Peyer's patch (tissue), 4 donors: ENCODE results near the gene GAK. TPM values are rescaled to one million over a fixed set of nuclear protein-coding genes. Genes with fewer than 3 reads are reported as not detected.
A peak's percentile ranks its signal among the peaks of the same experiment; 100 is the strongest.
"Not testable (repeated sequence)": the region's sequence is repeated elsewhere in the genome, so short reads cannot be mapped to it uniquely, and the experiment has no call there.

Source experiments
- DNase-seq, 3 donors: peaks; one replicate each; pipeline ENCODE4 v3.0.0-alpha.2; 2017 to 2019
- H3K27ac ChIP-seq, 4 donors: fragments of 200-600 bp; sonication (generic); one replicate each; pipeline ENCODE4 v1.5.1; 2016 to 2019
- H3K27me3 ChIP-seq, 2 donors: fragments of 200-600 bp; sonication (generic); one replicate each; pipeline ENCODE4 v1.5.1; 2019
- H3K36me3 ChIP-seq, 3 donors: fragments of 200-600 bp; sonication (generic); one replicate each; pipeline ENCODE4 v1.5.1; 2016 to 2019
- H3K4me1 ChIP-seq, 4 donors: fragments of 200-600 bp; sonication (generic); one replicate each; pipeline ENCODE4 v1.5.1; 2016 to 2019
- H3K4me3 ChIP-seq, 4 donors: fragments of 200-600 bp; sonication (generic); 1 replicate in 3 of 4; 2 replicates in 1 of 4; pipeline ENCODE4 v1.5.1; 2016 to 2019; ENCODE audit warnings: mild to moderate bottlenecking in 1 of 4
- H3K9me3 ChIP-seq, 4 donors: fragments of 200-600 bp; sonication (generic); one replicate each; pipeline ENCODE4 v1.5.1; 2016 to 2019; ENCODE audit warnings: mild to moderate bottlenecking in 1 of 4
- POLR2A ChIP-seq, 2 donors: fragments of 450-650 bp; IDR thresholded peaks; one replicate each; pipeline ENCODE4 v1.5.1; 2017; ENCODE audit warnings: antibody characterized with exemption in 2 of 2, mild to moderate bottlenecking in 2 of 2, moderate library complexity in 2 of 2
- total RNA-seq, 4 donors: library from RNA; depleted of rRNA; stranded (reverse); fragments of >200 nt; gene quantifications; one replicate each; pipeline ENCODE4 v1.1.0, GENCODE V29; 2016
- TF ChIP-seq, protein P1 (sequence below), 6 experiments: fragments of 450-650 bp in 4 of 6; fragments of 200-600 bp in 2 of 6; sonication (generic) in 1 of 6; IDR thresholded peaks; one replicate each; pipeline ENCODE4 v1.5.1; 2017 to 2019; ENCODE audit warnings: antibody characterized with exemption in 6 of 6, mild to moderate bottlenecking in 3 of 6, moderate library complexity in 1 of 6

Gene GAK
- total RNA-seq, 4 donors from 2014 or later = 248 to 362 (median 351) TPM

DNA sequence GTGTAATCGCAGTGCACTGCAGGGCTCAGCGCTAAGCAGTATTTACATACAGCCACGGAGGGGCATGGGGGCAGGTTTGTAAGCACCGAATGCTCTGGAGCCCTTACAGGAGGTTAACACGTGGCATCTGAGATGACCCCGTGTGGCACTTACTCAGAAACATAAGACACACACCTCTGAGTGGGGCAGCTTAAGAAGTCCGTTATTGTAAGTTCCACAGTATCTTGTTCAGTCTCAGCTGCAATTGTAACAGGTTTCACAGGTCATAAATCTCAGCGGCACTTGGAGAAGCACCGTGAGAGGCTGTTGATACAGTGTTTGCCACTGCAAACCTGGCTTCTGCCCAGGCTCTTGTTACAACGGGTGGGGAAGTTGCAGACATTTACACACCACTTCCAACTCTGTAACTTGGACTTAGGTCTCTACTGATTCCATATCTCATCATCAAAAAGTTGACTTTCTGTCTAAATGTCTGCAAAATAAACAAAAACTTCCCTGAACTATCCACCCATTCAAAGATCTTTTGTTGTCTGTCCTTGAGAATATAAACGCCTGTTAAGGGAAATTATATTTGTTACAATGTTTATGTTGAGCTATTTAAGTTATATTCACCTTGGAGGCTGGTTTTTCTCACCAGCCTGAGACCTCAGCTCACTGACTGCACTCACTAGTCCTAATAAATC is 116.5 kb downstream of the GAK start:
- Histone ChIP-seq H3K9me3 (no peaks in the 10 kb centered on the region), H3K27ac (no peak overlapping the region), H3K27me3 (no peaks in the 10 kb centered on the region), H3K4me1 (peaks cover 0 to 3% (median 0%) of the 10 kb centered on the region in 4 donors), H3K4me3 (no peak overlapping the region), H3K36me3 (no peaks in the 10 kb centered on the region)
- DNase-seq = peak in 2 of 3 donors; percentile 48 to 49
- TF ChIP-seq, protein P1, sequence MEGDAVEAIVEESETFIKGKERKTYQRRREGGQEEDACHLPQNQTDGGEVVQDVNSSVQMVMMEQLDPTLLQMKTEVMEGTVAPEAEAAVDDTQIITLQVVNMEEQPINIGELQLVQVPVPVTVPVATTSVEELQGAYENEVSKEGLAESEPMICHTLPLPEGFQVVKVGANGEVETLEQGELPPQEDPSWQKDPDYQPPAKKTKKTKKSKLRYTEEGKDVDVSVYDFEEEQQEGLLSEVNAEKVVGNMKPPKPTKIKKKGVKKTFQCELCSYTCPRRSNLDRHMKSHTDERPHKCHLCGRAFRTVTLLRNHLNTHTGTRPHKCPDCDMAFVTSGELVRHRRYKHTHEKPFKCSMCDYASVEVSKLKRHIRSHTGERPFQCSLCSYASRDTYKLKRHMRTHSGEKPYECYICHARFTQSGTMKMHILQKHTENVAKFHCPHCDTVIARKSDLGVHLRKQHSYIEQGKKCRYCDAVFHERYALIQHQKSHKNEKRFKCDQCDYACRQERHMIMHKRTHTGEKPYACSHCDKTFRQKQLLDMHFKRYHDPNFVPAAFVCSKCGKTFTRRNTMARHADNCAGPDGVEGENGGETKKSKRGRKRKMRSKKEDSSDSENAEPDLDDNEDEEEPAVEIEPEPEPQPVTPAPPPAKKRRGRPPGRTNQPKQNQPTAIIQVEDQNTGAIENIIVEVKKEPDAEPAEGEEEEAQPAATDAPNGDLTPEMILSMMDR (IDR thresholded peaks at IDR 0.05) = no peak
- no peak for TF ChIP-seq POLR2A (IDR thresholded peaks at IDR 0.05)

DNA sequence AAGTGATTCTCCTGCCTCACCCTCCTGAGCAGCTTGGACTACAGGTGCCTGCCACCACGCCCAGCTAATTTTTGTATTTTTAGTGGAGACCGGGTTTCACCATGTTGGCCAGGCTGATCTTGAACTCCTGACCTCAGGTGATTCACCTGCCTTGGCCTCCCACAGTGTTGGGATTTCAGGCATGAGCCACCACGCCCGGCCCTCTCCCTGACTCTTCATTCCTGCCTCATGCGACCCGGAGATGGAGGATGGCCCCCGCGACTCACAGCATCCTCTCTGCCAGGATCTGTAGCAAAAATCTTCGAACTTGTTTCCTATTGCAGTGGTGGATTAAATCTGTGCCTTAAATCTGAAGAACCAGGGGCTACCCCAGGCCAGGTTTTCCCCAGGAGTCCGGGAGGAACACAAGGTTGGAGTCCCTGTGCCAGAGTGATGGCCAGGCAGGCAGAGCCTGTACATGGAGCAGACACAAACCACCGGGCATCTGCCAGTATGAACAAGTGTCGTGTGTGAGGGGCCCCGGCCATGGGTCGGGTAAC is 117.7 kb downstream of the GAK start:
- Histone ChIP-seq H3K4me1 (peaks cover 0 to 3% (median 0%) of the 10 kb centered on the region in 4 donors), H3K9me3 (no peaks in the 10 kb centered on the region), H3K36me3 (no peaks in the 10 kb centered on the region), H3K4me3 (no peak overlapping the region), H3K27ac (no peak overlapping the region), H3K27me3 (no peaks in the 10 kb centered on the region)
- DNase-seq = no peak
- TF ChIP-seq, protein P1 (IDR thresholded peaks at IDR 0.05) = no peak
- no peak for TF ChIP-seq POLR2A (IDR thresholded peaks at IDR 0.05)

DNA sequence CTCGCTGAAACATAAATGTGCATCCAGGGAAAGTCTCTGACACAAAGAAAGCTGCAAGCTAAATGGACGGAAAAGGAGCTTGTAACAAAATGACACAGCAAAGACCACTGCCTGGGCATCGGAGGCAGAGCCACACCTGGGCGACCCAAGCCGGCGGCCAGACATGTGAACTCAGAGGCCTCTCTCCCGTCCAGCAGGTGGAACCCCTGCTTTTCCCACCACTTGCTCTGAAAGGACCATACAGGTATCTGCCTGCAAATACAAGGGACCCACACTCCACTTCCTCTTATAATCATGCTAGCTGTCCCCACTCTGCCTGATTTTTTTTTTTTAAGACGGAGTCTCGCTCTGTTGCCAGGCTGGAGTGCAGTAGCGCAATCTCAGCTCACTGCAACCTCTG is 118.2 kb downstream of the GAK start:
- no peak overlapping the region for H3K4me3 ChIP-seq
- H3K4me1 ChIP-seq = peaks cover 0 to 3% (median 0%) of the 10 kb centered on the region in 4 donors
- TF ChIP-seq POLR2A (IDR thresholded peaks at IDR 0.05) = no peak
- TF ChIP-seq, protein P1 (IDR thresholded peaks at IDR 0.05) = no peak
- no peaks in the 10 kb centered on the region for H3K9me3 ChIP-seq
- no peaks in the 10 kb centered on the region for H3K36me3 ChIP-seq
- no peak for DNase-seq
- no peak overlapping the region for H3K27ac ChIP-seq
- no peaks in the 10 kb centered on the region for H3K27me3 ChIP-seq

DNA sequence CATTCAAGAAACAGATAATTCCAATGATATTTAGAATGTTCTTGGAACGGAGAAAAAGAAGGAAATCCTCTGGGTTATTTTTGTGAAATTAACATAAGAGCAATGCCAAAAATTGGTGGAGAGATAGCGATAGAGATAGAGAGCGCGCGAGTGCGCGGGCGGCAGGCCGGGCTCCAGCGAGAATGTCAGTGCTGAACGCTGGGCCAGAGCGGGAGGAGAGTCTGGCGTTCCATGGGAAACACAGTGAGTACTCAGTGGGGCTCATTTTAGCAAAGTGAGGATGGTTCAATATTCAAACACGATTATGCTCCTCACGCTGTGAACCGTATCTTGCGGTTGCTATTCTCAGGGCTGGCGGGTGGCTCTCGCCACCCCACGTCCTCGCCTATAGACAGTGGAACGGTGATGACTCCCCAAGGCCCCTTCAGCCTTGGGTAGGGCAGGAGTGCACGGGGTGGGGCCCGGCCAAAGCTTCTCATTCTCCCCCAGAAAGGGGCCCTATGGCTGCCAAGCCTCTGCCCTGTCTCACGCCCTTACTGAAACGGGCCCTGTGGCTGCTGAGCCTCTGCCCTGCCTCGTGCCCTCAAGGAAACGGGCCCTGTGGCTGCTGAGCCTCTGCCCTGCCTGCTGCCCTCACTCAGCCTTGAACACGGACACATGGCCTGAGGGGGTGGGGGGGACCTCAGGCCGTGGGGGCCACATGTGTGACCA is 123.1 kb downstream of the GAK start:
- Histone ChIP-seq H3K27ac (no peak overlapping the region), H3K4me1 (no peaks in the 10 kb centered on the region), H3K9me3 (no peaks in the 10 kb centered on the region), H3K36me3 (no peaks in the 10 kb centered on the region), H3K27me3 (no peaks in the 10 kb centered on the region), H3K4me3 (no peak overlapping the region)
- TF ChIP-seq POLR2A (IDR thresholded peaks at IDR 0.05) = no peak
- TF ChIP-seq, protein P1 (IDR thresholded peaks at IDR 0.05) = no peak
- no peak for DNase-seq

DNA sequence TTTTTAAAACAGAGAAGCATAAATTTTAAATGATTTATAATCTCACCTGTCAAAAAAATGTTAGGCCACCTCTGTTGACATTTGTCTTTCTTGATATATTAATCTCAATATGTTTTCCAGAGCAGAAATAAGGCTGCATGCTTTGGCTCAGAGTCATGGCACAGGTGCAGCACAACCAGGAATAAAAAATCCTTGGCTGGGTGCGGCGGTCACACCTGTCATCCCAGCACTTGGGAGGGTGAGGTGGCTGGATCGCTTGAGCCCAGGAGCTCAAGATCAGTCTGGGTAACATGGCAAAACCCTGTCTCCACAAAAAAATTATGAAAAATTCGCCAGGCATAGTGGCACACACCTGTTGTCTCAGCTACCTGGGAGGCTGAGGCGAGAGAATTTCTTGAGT is 124.3 kb downstream of the GAK start:
- TF ChIP-seq, protein P1 (IDR thresholded peaks at IDR 0.05) = no peak
- TF ChIP-seq POLR2A (IDR thresholded peaks at IDR 0.05) = no peak
- peak in 1 of 3 donors; percentile 50 for DNase-seq
- Histone ChIP-seq H3K36me3 (no peaks in the 10 kb centered on the region), H3K9me3 (no peaks in the 10 kb centered on the region), H3K27ac (no peak overlapping the region), H3K4me1 (no peaks in the 10 kb centered on the region), H3K4me3 (no peak overlapping the region), H3K27me3 (no peaks in the 10 kb centered on the region)

DNA sequence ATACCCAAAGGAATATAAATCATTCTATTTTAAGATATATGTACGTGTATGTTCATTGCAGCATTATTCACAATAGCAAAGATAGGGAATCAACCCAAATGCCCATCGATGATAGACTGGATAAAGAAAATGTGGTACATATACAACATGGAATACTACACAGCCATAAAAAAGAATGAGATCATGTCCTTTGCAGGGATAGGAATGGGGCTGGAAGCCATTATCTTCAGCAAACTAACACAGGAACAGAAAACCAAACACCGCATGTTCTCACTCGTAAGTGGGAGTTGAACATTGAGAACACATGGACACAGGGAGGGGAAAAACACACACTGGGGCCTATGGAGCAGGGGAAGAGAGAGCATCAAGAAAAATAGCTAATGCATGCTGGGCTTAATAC is 125.1 kb downstream of the GAK start:
- not testable (repeated sequence) for H3K4me3 ChIP-seq, H3K27ac ChIP-seq, H3K36me3 ChIP-seq, H3K27me3 ChIP-seq, H3K4me1 ChIP-seq, H3K9me3 ChIP-seq, DNase-seq
